H1 (cell line): ENCODE measurements around the gene HHIP. TPM values are rescaled to one million over a fixed set of nuclear protein-coding genes. Genes with fewer than 3 reads are reported as not detected.

ENCODE experiments used
- CTCF ChIA-PET: fragments of 300-600 bp; sonication (Branson Sonifier 250); formaldehyde crosslinking; loops from one replicate; lab custom pipeline; 2021; ENCODE audit not compliant: partially characterized antibody; lab: Charles Lee
- POLR2A ChIA-PET: fragments of 300-600 bp; sonication (Branson Sonifier 250); formaldehyde crosslinking; loops from one replicate; lab custom pipeline; 2021; ENCODE audit warnings: inconsistent platforms; ENCODE audit not compliant: partially characterized antibody; lab: Charles Lee
- DNase-seq, 2 experiments: peaks; one replicate each; pipeline versions ENCODE4 v3.0.0 to v3.0.0-alpha.2; 2010 to 2022; ENCODE audit warnings: low spot score in 2 of 2, low read depth in 1 of 2, mixed read lengths in 1 of 2
- FAIRE-seq: peaks from 2 replicates; lab custom pipeline; 2011; peaks lifted over from hg19 to GRCh38; lab: Jason Lieb, UNC
- H2AFZ ChIP-seq: 2 replicates; pipeline ENCODE4 v1.8.1; 2012; ENCODE audit warnings: low read length, inconsistent platforms
- H2AK5ac ChIP-seq: 2 replicates; pipeline ENCODE4 v1.6.1; 2013; ENCODE audit warnings: low read depth, low read length
- H2BK120ac ChIP-seq: replicated peaks from 2 replicates; pipeline ENCODE3; 2013; ENCODE audit warnings: low read depth, low read length, inconsistent platforms
- H2BK12ac ChIP-seq: 2 replicates; pipeline ENCODE4 v1.6.1; 2013; ENCODE audit warnings: low read depth, low read length
- H2BK15ac ChIP-seq: 2 replicates; pipeline ENCODE4 v1.6.1; 2013; ENCODE audit warnings: low read length
- H2BK20ac ChIP-seq: 2 replicates; pipeline ENCODE4 v1.6.1; 2013; ENCODE audit warnings: low read length
- H2BK5ac ChIP-seq: 2 replicates; pipeline ENCODE4 v1.6.1; 2013; ENCODE audit warnings: low read depth, low read length
- H3K14ac ChIP-seq: 2 replicates; pipeline ENCODE4 v1.6.1; 2013; ENCODE audit warnings: inconsistent platforms; ENCODE audit not compliant: insufficient read length
- H3K18ac ChIP-seq: 2 replicates; pipeline ENCODE4 v1.6.1; 2013; ENCODE audit warnings: low read length; ENCODE audit errors: extremely low read depth
- H3K23ac ChIP-seq: 2 replicates; pipeline ENCODE4 v1.6.1; 2013; ENCODE audit warnings: inconsistent platforms; ENCODE audit not compliant: insufficient read length
- H3K23me2 ChIP-seq: 2 replicates; pipeline ENCODE4 v1.6.1; 2013; ENCODE audit warnings: low read depth, low read length
- H3K27ac ChIP-seq: 2 replicates; pipeline ENCODE4 v1.6.1; 2011; ENCODE audit warnings: low read depth, low read length, inconsistent platforms
- H3K27me3 ChIP-seq, 4 experiments: replicated peaks in 1 of 4; 1 replicate in 1 of 4; 2 replicates in 3 of 4; pipeline versions ENCODE4 v1.6.1 to v1.8.1; 2011 to 2013; ENCODE audit warnings: low read length in 3 of 4, mild to moderate bottlenecking in 3 of 4, inconsistent platforms in 2 of 4, mixed read lengths in 2 of 4, moderate library complexity in 1 of 4; ENCODE audit not compliant: control insufficient read depth in 3 of 4, insufficient read depth in 3 of 4; ENCODE audit errors: extremely low read depth in 1 of 4
- H3K36me3 ChIP-seq, 4 experiments: 2 replicates each; pipeline versions ENCODE4 v1.6.1 to v1.8.1; 2011 to 2013; ENCODE audit warnings: mild to moderate bottlenecking in 4 of 4, low read length in 3 of 4, moderate library complexity in 2 of 4, control low read depth in 1 of 4, inconsistent platforms in 1 of 4; ENCODE audit not compliant: insufficient read depth in 4 of 4, control insufficient read depth in 2 of 4
- H3K4ac ChIP-seq: replicated peaks from 2 replicates; pipeline ENCODE3; 2013; ENCODE audit warnings: low read length, low read depth, mixed read lengths, inconsistent platforms; ENCODE audit not compliant: insufficient read length
- H3K4me1 ChIP-seq, 4 experiments: replicated peaks in 1 of 4; 1 replicate in 1 of 4; 2 replicates in 3 of 4; pipeline versions ENCODE4 v1.6.1 to v1.8.1; 2011 to 2013; ENCODE audit warnings: low read length in 3 of 4, inconsistent platforms in 2 of 4, mixed read lengths in 1 of 4; ENCODE audit not compliant: insufficient read depth in 4 of 4, control insufficient read depth in 3 of 4
- H3K4me2 ChIP-seq, 2 experiments: 2 replicates each; pipeline versions ENCODE4 v1.6.1 to v1.8.1; 2011 to 2013; ENCODE audit warnings: low read depth in 2 of 2, low read length in 2 of 2, control low read depth in 1 of 2, inconsistent platforms in 1 of 2, mild to moderate bottlenecking in 1 of 2; ENCODE audit not compliant: insufficient read depth in 1 of 2
- H3K4me3 ChIP-seq, 4 experiments: fragments of 200-600, 300-600 bp in 1 of 4; sonication (generic), shearing (Covaris generic), sonication (Bioruptor Twin) in 1 of 4; 2 replicates each; pipeline versions ENCODE4 v1.5.1 to v1.8.1; 2011 to 2016; ENCODE audit warnings: low read length in 4 of 4, low read depth in 3 of 4, control low read depth in 2 of 4, inconsistent platforms in 2 of 4, mild to moderate bottlenecking in 2 of 4, mixed read lengths in 1 of 4, moderate library complexity in 1 of 4; ENCODE audit not compliant: insufficient read depth in 2 of 4; ENCODE audit errors: extremely low read depth in 1 of 4
- H3K56ac ChIP-seq: replicated peaks from 2 replicates; pipeline ENCODE3; 2013; ENCODE audit warnings: low read depth, mild to moderate bottlenecking, mixed read lengths, low read length, inconsistent platforms; ENCODE audit not compliant: insufficient read length
- H3K79me1 ChIP-seq: 2 replicates; pipeline ENCODE4 v1.6.1; 2013; ENCODE audit warnings: low read depth, low read length, control low read depth
- H3K79me2 ChIP-seq, 2 experiments: 2 replicates each; pipeline versions ENCODE4 v1.6.1 to v1.8.1; 2012 to 2013; ENCODE audit warnings: low read length in 2 of 2, mild to moderate bottlenecking in 2 of 2, inconsistent platforms in 1 of 2; ENCODE audit not compliant: insufficient read depth in 2 of 2, control insufficient read depth in 1 of 2
- H3K9ac ChIP-seq, 4 experiments: replicated peaks in 1 of 4; 1 replicate in 1 of 4; 2 replicates in 3 of 4; pipeline versions ENCODE4 v1.6.1 to v1.8.1; 2011 to 2013; ENCODE audit warnings: low read depth in 3 of 4, low read length in 3 of 4, control low read depth in 2 of 4, mild to moderate bottlenecking in 2 of 4, moderate library complexity in 2 of 4, inconsistent platforms in 1 of 4; ENCODE audit errors: extremely low read depth in 1 of 4
- H3K9me3 ChIP-seq, 2 experiments: 2 replicates each; pipeline versions ENCODE4 v1.6.1 to v1.8.1; 2012 to 2013; ENCODE audit warnings: mild to moderate bottlenecking in 2 of 2, moderate library complexity in 2 of 2, control low read depth in 1 of 2, inconsistent platforms in 1 of 2, low read depth in 1 of 2, low read length in 1 of 2, mixed read lengths in 1 of 2; ENCODE audit not compliant: insufficient read depth in 2 of 2
- H4K20me1 ChIP-seq, 2 experiments: replicated peaks in 1 of 2; 2 replicates each; pipeline versions ENCODE3 to v1.8.1; 2011 to 2013; ENCODE audit warnings: inconsistent platforms in 2 of 2, low read length in 2 of 2, mild to moderate bottlenecking in 1 of 2; ENCODE audit not compliant: insufficient read depth in 2 of 2, control insufficient read depth in 1 of 2
- H4K5ac ChIP-seq: 2 replicates; pipeline ENCODE4 v1.6.1; 2013; ENCODE audit warnings: low read length, low read depth, mixed read lengths, inconsistent platforms; ENCODE audit not compliant: insufficient read length
- H4K8ac ChIP-seq: 2 replicates; pipeline ENCODE4 v1.8.0; 2013; ENCODE audit warnings: mild to moderate bottlenecking, moderate library complexity, low read length, inconsistent platforms; ENCODE audit not compliant: insufficient read depth; ENCODE audit errors: extremely low read depth
- H4K91ac ChIP-seq: replicated peaks from 2 replicates; pipeline ENCODE3; 2013; ENCODE audit warnings: low read length, mixed read lengths, inconsistent platforms; ENCODE audit not compliant: insufficient read length
- ASH2L ChIP-seq: fragments of 200-600, 300-600 bp; sonication (generic); IDR thresholded peaks from one replicate; pipeline ENCODE4 v1.7.1; 2017; ENCODE audit warnings: low read length
- BCL11A ChIP-seq, 2 experiments: IDR thresholded peaks; one replicate each; pipeline ENCODE4 v1.6.1; 2011; ENCODE audit warnings: low read depth in 2 of 2, low read length in 2 of 2, mild to moderate bottlenecking in 2 of 2
- KDM5A ChIP-seq: fragments of 200-600 bp; IDR thresholded peaks from 2 replicates; pipeline ENCODE4 v1.7.1; 2012; ENCODE audit warnings: mild to moderate bottlenecking, low read length, inconsistent platforms, mixed read lengths
- RXRA ChIP-seq: IDR thresholded peaks from 2 replicates; pipeline ENCODE4 v1.6.1; 2011; ENCODE audit warnings: low read depth, mild to moderate bottlenecking, low read length, moderate library complexity; ENCODE audit not compliant: insufficient read depth
- SAP30 ChIP-seq: fragments of 300-600 bp; sonication (generic); IDR thresholded peaks from 2 replicates; pipeline ENCODE4 v1.7.1; 2012; ENCODE audit warnings: low read length, moderate library complexity, mild to moderate bottlenecking, inconsistent platforms; ENCODE audit not compliant: insufficient read depth, insufficient replicate concordance
- SRF ChIP-seq: IDR thresholded peaks from 2 replicates; pipeline ENCODE4 v1.6.1; 2011; ENCODE audit warnings: mild to moderate bottlenecking, low read depth, low read length, moderate library complexity
- SUZ12 ChIP-seq: fragments of 200-600 bp; sonication (generic); IDR thresholded peaks from 2 replicates; pipeline ENCODE4 v1.6.1; 2012; ENCODE audit warnings: mild to moderate bottlenecking, inconsistent platforms, low read length, moderate library complexity, mixed read lengths
- TBP ChIP-seq: IDR thresholded peaks from 2 replicates; pipeline ENCODE4 v1.6.1; 2011; ENCODE audit warnings: low read depth, low read length, improper control_type of control experiment
- TCF12 ChIP-seq: IDR thresholded peaks from 2 replicates; pipeline ENCODE4 v1.6.1; 2011; ENCODE audit warnings: low read depth, mild to moderate bottlenecking, low read length
- WGBS, 2 experiments: shearing (Covaris generic) in 1 of 2; methylation state at CpG; one replicate each; pipeline versions ENCODE4 v1.1.6 to v1.1.7; 2013 to 2015; ENCODE audit warnings: low lambda C conversion rate in 2 of 2, mixed read lengths in 2 of 2, inconsistent platforms in 1 of 2, low coverage in 1 of 2, missing lambda C conversion rate in 1 of 2; ENCODE audit not compliant: insufficient replicate concordance in 2 of 2, insufficient coverage in 1 of 2, insufficient read length in 1 of 2; ENCODE audit errors: extremely low coverage in 1 of 2, missing lambda C conversion rate in 1 of 2; 5-methylcytosine and 5-hydroxymethylcytosine counted together
- polyA plus RNA-seq, 7 experiments: library from polyadenylated mRNA; depleted of rRNA in 3 of 7; stranded (reverse) in 5 of 7; unstranded in 2 of 7; fragments of >200 nt in 5 of 7; fragments of 200-250 nt in 2 of 7; gene quantifications; 1 replicate in 5 of 7; 2 replicates in 1 of 7; 4 replicates in 1 of 7; pipeline versions ENCODE4 v1.2.1 to v1.2.3, GENCODE V29; 2011 to 2013; ENCODE audit warnings: missing spikeins in 2 of 7, mixed read lengths in 2 of 7
- total RNA-seq: library from RNA; stranded (reverse); fragmentation: NEBNext Ultra II Directional; extraction: Animal tissue kit (Norgen Biotek cat#: 25700); gene quantifications from 2 replicates; pipeline ENCODE4 v1.2.1, GENCODE V29; 2021
- TF ChIP-seq, protein P1 (sequence below): IDR thresholded peaks from 2 replicates; pipeline ENCODE4 v1.6.1; 2012; ENCODE audit warnings: low read length, inconsistent platforms

Gene HHIP
- total and polyA plus RNA-seq, 2 of the 8 experiments (the other 6 are each of a cell fraction or from before 2014, with no cell fraction given): 0.05 to 1.3 TPM

- Histone ChIP-seq H4K20me1 (no peaks in the 10 kb centered on the region), H4K8ac (no peak overlapping the region), H2BK15ac (no peak overlapping the region), H2BK12ac (no peak overlapping the region), H3K9ac (no peak overlapping the region), H4K5ac (no peak overlapping the region), H3K23ac (no peak overlapping the region), H2BK5ac (no peak overlapping the region), H3K4ac (no peak overlapping the region), H3K79me1 (no peaks in the 10 kb centered on the region), H3K56ac (no peak overlapping the region), H3K27me3 (no peaks in the 10 kb centered on the region), H2AK5ac (no peak overlapping the region), H2AFZ (no peak overlapping the region), H3K4me3 (no peak overlapping the region), H3K27ac (no peak overlapping the region), H3K36me3 (no peaks in the 10 kb centered on the region), H3K4me2 (no peak overlapping the region), H3K18ac (no peak overlapping the region), H3K9me3 (no peaks in the 10 kb centered on the region), H2BK20ac (no peak overlapping the region), H3K23me2 (no peaks in the 10 kb centered on the region), H3K79me2 (no peaks in the 10 kb centered on the region), H3K14ac (no peak overlapping the region), H3K4me1 (no peaks in the 10 kb centered on the region), H2BK120ac (no peak overlapping the region), H4K91ac (no peak overlapping the region)
- DNase-seq (no peak), FAIRE-seq (no peak)
- 86% methylated on average over 3 of the region's 4 CpGs; no CpG with 5 or more reads in 1 of the 2 experiments for WGBS, 2 experiments
- ChIA-PET POLR2A (no interaction called here), CTCF (interaction anchor here (0.5 to 1.3 kb wide), 3 partner anchors 72 to 138 kb away, joined by 3 read pairs; no protein-coding TSS in a partner anchor)
- TF ChIP-seq SUZ12 (no peak), TBP (no peak), KDM5A (no peak), BCL11A (IDR thresholded peaks at IDR 0.05; ENCODE audit: low read depth in 2 of 2, low read length in 2 of 2) (no peak), RXRA (no peak), TCF12 (no peak), SAP30 (no peak), SRF (no peak), ASH2L (no peak)
- TF ChIP-seq, protein P1, sequence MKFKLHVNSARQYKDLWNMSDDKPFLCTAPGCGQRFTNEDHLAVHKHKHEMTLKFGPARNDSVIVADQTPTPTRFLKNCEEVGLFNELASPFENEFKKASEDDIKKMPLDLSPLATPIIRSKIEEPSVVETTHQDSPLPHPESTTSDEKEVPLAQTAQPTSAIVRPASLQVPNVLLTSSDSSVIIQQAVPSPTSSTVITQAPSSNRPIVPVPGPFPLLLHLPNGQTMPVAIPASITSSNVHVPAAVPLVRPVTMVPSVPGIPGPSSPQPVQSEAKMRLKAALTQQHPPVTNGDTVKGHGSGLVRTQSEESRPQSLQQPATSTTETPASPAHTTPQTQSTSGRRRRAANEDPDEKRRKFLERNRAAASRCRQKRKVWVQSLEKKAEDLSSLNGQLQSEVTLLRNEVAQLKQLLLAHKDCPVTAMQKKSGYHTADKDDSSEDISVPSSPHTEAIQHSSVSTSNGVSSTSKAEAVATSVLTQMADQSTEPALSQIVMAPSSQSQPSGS: no peak
Measured at GRCh38 chr4:144748814-144749555, 103.0 kb downstream of the HHIP start.
